ENCODE measurements around the gene REXO1.

The REXO1 gene

GRCh38 chr19:1845125-1845515 is 3.2 kb downstream of the REXO1 start:
- DNase-seq (ENCODE audit: extremely low read depth, low read depth) = no peak
- H3K4me3 ChIP-seq (replicated peaks; ENCODE audit: low read depth, low read length) = no peak overlapping the region
- TF ChIP-seq CTCF (IDR thresholded peaks at IDR 0.05; ENCODE audit: low read depth, low read length, missing control alignments) = no peak

GRCh38 chr19:1844513-1845124 is 3.7 kb downstream of the REXO1 start:
- no peak overlapping the region for H3K4me3 ChIP-seq (replicated peaks; ENCODE audit: low read depth, low read length)
- TF ChIP-seq CTCF (IDR thresholded peaks at IDR 0.05; ENCODE audit: low read depth, low read length, missing control alignments) = no peak
- no peak for DNase-seq (ENCODE audit: extremely low read depth, low read depth)

GRCh38 chr19:1843646-1844394 is 4.5 kb downstream of the REXO1 start:
- TF ChIP-seq CTCF (IDR thresholded peaks at IDR 0.05; ENCODE audit: low read depth, low read length, missing control alignments) = no peak
- no peak for DNase-seq (ENCODE audit: extremely low read depth, low read depth)
- no peak overlapping the region for H3K4me3 ChIP-seq (replicated peaks; ENCODE audit: low read depth, low read length)

GRCh38 chr19:1843116-1843515 is 5.2 kb downstream of the REXO1 start:
- DNase-seq (ENCODE audit: extremely low read depth, low read depth) = no peak
- no peak overlapping the region for H3K4me3 ChIP-seq (replicated peaks; ENCODE audit: low read depth, low read length)
- no peak for TF ChIP-seq CTCF (IDR thresholded peaks at IDR 0.05; ENCODE audit: low read depth, low read length, missing control alignments)

GRCh38 chr19:1841209-1841924 is 6.9 kb downstream of the REXO1 start:
- H3K4me3 ChIP-seq (replicated peaks; ENCODE audit: low read depth, low read length) = no peak overlapping the region
- DNase-seq (ENCODE audit: extremely low read depth, low read depth) = no peak
- TF ChIP-seq CTCF (IDR thresholded peaks at IDR 0.05; ENCODE audit: low read depth, low read length, missing control alignments) = no peak

- no peak overlapping the region for H3K4me3 ChIP-seq (replicated peaks; ENCODE audit: low read depth, low read length)
- TF ChIP-seq CTCF (IDR thresholded peaks at IDR 0.05; ENCODE audit: low read depth, low read length, missing control alignments) = no peak
- no peak for DNase-seq (ENCODE audit: extremely low read depth, low read depth)
Measured at GRCh38 chr19:1840541-1841115, 7.7 kb downstream of the REXO1 start.

Data from HFF-Myc (cell line).